HT1080 (cell line): ENCODE results near the gene F11R. TPM values are rescaled to one million over a fixed set of nuclear protein-coding genes. Genes with fewer than 3 reads are reported as not detected.
"Not testable (repeated sequence)": the region's sequence is repeated elsewhere in the genome, so short reads cannot be mapped to it uniquely, and the experiment has no call there.

Experiments used
- DNase-seq: peaks from one replicate; pipeline ENCODE4 v3.0.0-alpha.2; 2015; ENCODE audit warnings: low read depth
- total RNA-seq: library from RNA; depleted of rRNA; stranded (reverse); fragments of >200 nt; shearing (Covaris generic); gene quantifications from 2 replicates; pipeline ENCODE4 v1.2.3, GENCODE V29; 2014

F11R gene
- total RNA-seq, 1 experiment from 2014 or later: 6.6 TPM

GRCh38 chr1:161044908-161045735 lies 24.2 kb upstream of the F11R start:
- peak; percentile 71 for DNase-seq

DNA sequence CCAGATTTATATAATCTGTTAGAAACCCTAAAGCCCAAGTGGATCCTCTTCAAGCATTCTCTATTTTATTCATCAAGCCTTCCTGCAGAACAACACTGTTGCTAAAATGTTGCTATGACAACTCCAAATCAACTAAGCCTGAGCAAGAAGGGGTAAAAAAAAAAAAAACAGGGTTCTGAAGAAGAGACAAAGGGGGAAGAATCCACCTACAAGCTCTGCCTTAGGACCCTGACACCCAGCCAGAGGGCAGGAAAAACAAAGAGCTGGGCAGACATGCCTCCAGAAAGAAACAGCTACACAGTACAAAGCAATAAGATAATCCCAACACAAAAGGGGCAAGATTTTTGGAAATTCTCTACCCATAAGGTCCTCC lies 23.6 kb upstream of the F11R start:
- no peak for DNase-seq

DNA sequence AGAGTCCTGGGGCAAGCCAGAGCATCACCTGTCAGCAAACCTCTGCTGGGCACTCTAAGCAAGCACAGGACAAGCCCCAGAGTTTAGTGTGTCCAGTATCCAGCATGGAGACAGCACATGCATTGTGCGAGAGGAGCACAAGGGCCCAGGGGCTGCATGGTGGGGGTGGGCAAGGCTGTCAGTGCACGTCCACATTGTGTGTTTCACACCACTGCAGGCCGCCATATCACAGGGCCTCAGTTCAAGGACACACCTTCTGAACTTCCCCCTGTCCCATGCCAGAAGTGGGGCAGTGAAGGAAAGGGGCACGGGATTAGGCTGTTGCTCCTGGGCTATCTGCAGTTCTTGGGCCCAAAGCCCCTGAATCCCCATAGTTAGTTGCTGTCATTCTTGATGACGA lies 18.6 kb upstream of the F11R start:
- no peak for DNase-seq

DNA sequence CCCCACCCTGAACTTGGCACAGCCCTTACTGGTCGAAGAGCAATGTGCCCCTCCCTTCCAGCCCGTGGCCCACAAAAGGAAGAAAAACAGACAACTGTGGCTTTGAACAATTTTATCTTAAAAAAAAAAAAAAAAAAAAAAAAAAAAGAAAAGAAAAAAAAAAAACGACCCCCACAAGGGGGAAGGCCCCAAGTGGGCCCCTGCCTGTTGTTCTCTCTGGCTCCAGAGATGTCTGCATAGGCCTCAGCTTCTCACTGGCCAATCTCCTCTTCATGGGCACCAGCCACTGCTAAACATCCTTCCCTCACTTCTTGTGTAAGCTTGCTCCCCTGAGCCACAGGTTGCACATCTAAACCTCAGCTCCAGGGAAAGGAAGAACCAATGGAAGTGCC lies 18.2 kb upstream of the F11R start:
- DNase-seq: no peak

DNA sequence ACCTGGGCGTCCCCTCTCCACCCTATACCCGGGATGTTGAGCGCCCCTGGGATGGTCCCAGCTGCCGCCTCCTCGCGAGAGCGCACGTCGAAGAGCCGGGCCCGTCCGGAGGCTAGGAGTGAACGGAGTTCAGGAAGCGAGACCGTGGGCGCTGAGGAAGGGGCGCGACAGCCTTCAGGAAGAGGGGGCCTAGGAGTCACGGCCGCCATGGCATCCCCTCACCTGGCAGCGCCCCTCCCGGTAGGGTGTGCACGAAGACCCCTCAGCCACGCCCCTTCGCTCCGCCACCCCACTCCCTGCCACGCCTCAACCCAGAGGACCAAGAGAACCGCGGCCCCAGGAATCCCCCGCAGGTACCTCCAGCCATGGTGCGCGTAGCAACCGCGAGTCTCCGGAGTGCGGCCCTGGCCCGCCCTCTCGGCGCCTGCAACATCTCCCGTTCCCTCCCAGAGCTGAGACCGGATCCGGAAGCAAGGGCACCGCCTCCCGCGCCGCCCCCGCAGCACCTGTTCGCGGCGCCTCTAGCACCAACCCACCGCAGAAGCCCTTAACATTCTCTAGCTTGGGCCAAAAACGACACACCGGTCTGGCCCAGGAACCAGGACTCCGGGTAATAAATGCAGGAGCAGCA lies 17.7 kb upstream of the F11R start, which contains the start of gene TSTD1:
TSTD1 (minus strand) TSS at position 442 of the 631 bp plus-strand sequence; CDS start at position 367, 75 bp downstream.
- DNase-seq: no peak

DNA sequence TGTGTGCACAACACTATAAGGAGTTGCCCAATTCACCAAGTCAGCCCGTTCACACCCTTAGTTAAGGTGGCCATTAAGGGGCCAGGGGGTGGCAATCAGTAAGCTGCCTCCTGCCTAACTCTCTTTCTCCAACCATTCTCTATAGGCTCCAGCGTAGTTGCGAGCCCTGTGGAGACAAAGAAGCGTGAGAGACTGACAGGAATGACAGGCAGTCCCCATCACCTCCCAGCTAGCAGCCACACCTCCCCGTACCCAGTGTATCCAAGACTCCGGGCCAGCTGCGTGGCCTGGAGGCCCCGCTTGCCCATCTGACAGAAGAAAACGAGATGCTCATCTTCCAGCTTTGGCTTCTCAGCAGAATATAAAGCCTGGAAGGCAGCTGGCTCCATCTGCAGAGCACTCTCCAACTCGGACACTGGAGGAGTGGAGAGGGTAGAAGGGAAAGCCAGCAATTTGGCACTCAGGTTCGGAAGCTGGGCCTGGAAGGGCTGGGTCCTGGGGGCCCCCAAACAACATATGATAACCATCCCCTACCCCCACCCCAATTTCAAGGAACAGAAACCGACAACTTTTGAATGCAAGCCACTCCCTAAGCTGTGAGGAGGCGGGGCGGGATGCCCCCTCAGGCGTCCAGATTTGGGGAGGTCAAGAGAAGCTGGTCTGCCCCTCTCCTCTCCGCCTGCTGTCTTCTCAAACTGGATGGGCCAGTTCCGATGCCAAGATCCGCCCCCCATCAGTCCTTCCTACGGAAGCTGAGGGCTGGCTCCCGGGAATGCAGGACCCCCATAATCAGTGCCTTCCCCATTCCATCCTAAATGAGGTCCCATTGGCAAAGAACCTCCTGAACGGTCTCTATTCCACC lies 16.9 kb upstream of the F11R start:
- DNase-seq: no peak

- no peak for DNase-seq
Measured at GRCh38 chr1:161033751-161034150, 12.8 kb upstream of the F11R start.

GRCh38 chr1:161032409-161032808 lies 11.5 kb upstream of the F11R start:
- no peak for DNase-seq

DNA sequence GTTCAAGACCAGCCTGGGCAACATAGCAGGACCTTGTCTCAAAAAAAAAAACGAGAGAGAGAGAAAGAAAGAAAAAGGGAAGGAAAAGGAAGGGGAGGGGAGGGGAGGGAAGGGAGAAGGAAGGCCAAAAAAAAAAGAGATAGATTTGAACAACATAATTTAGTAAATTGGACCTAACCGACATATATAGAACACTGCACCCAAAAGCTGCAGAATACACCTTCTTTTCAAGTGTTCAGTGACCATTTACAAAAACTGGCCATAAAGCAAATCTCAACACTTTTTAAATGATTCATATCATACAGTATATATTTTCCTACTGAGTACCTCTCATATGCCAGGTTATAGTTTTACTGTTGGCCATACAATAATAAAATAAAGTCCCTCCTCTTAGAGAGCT lies 10.9 kb upstream of the F11R start:
- DNase-seq: no peak

- not testable (repeated sequence) for DNase-seq
Measured at GRCh38 chr1:161029466-161029865, 8.5 kb upstream of the F11R start.

DNA sequence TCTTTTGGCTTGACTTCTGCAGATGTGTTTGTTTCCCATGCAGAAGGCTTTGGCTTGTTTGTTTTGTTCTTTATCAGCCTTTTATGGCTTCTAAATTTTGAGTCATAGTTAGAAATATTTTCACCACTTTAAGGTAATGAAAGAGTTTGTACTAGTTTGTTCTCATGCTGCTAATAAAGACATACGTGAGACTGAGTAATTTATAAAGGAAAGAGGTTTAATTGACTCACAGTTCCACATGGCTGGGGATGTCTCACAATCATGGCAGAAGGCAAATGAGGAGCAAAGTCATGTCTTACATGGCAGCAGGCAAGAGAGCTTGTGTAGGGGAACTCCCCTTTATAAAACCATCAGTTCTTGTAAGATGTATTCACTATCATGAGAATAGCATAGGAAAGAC lies 6.0 kb upstream of the F11R start:
- not testable (repeated sequence) for DNase-seq

GRCh38 chr1:161022432-161022831 lies 1.5 kb upstream of the F11R start:
- DNase-seq: not testable (repeated sequence)

GRCh38 chr1:161021970-161022353 lies 1.0 kb upstream of the F11R start:
- no peak for DNase-seq

- peak; percentile 65 for DNase-seq
Measured at GRCh38 chr1:161021165-161021969, 415 bp upstream of the F11R start.

- no peak for DNase-seq
Measured at GRCh38 chr1:161019751-161020495, 1.0 kb downstream of the F11R start.

DNA sequence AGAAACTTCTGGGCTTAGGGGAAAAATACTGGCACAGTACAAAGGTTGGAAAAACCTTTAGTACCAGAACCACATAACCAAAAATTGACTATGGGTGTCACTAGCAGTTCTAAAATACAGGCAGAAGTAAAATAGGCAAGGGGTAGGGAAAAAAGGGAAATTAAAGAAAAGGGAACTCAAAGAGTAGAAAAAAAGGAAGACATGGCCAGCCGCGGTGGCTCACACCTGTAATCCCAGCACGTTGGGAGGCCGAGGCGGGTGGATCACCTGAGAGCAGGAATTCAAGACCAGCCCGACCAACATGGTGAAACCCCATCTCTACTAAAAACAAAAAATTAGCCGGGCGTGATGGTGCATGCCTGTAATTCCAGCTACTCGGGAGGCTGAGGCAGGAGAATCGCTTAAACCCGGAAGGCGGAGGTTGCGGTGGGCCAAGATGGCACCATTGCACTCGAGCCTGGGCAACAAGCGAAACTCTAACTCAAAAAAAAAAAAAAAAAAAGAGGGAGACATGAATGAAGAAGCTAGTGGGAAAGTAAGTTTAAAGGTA lies 1.8 kb downstream of the F11R start:
- DNase-seq: not testable (repeated sequence)

- DNase-seq: no peak
Measured at GRCh38 chr1:161018631-161018930, 2.4 kb downstream of the F11R start.

- no peak for DNase-seq
Measured at GRCh38 chr1:161017756-161018630, 3.0 kb downstream of the F11R start.

DNA sequence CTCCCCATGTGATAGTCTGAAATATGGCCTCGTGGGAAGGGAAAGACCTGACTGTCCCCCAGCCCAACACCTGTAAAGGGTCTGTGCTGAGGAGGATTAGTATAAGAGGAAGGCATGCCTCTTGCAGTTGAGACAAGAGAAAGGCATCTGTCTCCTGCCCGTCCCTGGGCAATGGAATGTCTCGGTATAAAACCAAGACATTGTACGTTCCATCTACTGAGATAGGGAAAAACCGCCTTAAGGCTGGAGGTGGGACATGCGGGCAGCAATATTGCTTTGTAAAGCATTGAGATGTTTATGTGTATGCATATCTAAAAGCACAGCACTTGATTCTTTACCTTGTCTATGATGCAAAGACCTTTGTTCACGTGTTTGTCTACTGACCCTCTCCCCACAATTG lies 3.8 kb downstream of the F11R start:
- not testable (repeated sequence) for DNase-seq
